ENCODE measurements around the gene ZNF275. TPM values are rescaled to one million over a fixed set of nuclear protein-coding genes. Genes with fewer than 3 reads are reported as not detected.
"Not testable (repeated sequence)": the region's sequence is repeated elsewhere in the genome, so short reads cannot be mapped to it uniquely, and the experiment has no call there.

The ZNF275 gene
- total RNA-seq, 3 donors from 2014 or later (not counting 1 experiment from before 2014, with no cell fraction given), result 9.1 to 17.4 (median 17.3) TPM

- H3K4me3 ChIP-seq (ENCODE audit: low read length), result no peak overlapping the region
- Mint-ChIP-seq H3K27me3 (ENCODE audit: low read depth in 2 of 2) (peaks cover under 1 to 11% of the 10 kb centered on the region in 2 donors), H3K4me1 (no peaks in the 10 kb centered on the region), H3K9me3 (no peaks in the 10 kb centered on the region), H3K4me3 (no peak overlapping the region), H3K36me3 (no peaks in the 10 kb centered on the region), H3K27ac (no peak overlapping the region)
- ATAC-seq (no peak), DNase-seq (no peak)
- H3K4me1 ChIP-seq (ENCODE audit: control insufficient read depth, insufficient read depth, low read length), result no peaks in the 10 kb centered on the region
- intact Hi-C loops (cut with micrococcal nuclease), result no loop called here
- WGBS (ENCODE audit: insufficient coverage), result 89% methylated on average over 7 of the region's 7 CpGs
- TF ChIP-seq, protein P1, sequence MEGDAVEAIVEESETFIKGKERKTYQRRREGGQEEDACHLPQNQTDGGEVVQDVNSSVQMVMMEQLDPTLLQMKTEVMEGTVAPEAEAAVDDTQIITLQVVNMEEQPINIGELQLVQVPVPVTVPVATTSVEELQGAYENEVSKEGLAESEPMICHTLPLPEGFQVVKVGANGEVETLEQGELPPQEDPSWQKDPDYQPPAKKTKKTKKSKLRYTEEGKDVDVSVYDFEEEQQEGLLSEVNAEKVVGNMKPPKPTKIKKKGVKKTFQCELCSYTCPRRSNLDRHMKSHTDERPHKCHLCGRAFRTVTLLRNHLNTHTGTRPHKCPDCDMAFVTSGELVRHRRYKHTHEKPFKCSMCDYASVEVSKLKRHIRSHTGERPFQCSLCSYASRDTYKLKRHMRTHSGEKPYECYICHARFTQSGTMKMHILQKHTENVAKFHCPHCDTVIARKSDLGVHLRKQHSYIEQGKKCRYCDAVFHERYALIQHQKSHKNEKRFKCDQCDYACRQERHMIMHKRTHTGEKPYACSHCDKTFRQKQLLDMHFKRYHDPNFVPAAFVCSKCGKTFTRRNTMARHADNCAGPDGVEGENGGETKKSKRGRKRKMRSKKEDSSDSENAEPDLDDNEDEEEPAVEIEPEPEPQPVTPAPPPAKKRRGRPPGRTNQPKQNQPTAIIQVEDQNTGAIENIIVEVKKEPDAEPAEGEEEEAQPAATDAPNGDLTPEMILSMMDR (IDR thresholded peaks at IDR 0.05), result no peak
- no peaks in the 10 kb centered on the region for H3K36me3 ChIP-seq (ENCODE audit: control insufficient read depth, insufficient read depth, low read length)
- peaks cover 2% of the 10 kb centered on the region for H3K27me3 ChIP-seq (ENCODE audit: control insufficient read depth, insufficient read depth, low read length)
- no peaks in the 10 kb centered on the region for H3K9me3 ChIP-seq (ENCODE audit: control insufficient read depth, insufficient read depth, low read length)
- no peak overlapping the region for H3K27ac ChIP-seq (ENCODE audit: low read length)
These were observed 15.1 kb upstream of the ZNF275 start for GRCh38 chrX:153318811-153319210.

GRCh38 chrX:153319295-153320046 lies 14.5 kb upstream of the ZNF275 start:
- H3K4me3 Mint-ChIP-seq, result no peak overlapping the region
- Histone ChIP-seq H3K36me3 (ENCODE audit: control insufficient read depth, insufficient read depth, low read length) (no peaks in the 10 kb centered on the region), H3K4me3 (ENCODE audit: low read length) (no peak overlapping the region), H3K4me1 (ENCODE audit: control insufficient read depth, insufficient read depth, low read length) (no peaks in the 10 kb centered on the region), H3K27ac (ENCODE audit: low read length) (no peak overlapping the region), H3K27me3 (ENCODE audit: control insufficient read depth, insufficient read depth, low read length) (peaks cover 2% of the 10 kb centered on the region), H3K9me3 (ENCODE audit: control insufficient read depth, insufficient read depth, low read length) (no peaks in the 10 kb centered on the region)
- peaks cover 7 to 18% of the 10 kb centered on the region in 2 donors for H3K27me3 Mint-ChIP-seq (ENCODE audit: low read depth in 2 of 2)
- ATAC-seq, result no peak
- intact Hi-C loops (cut with micrococcal nuclease), result no loop called here
- WGBS (ENCODE audit: insufficient coverage), result 85% methylated on average over 33 of the region's 33 CpGs
- DNase-seq, result no peak
- TF ChIP-seq, protein P1 (IDR thresholded peaks at IDR 0.05), result no peak
- no peaks in the 10 kb centered on the region for H3K4me1 Mint-ChIP-seq
- H3K36me3 Mint-ChIP-seq, result no peaks in the 10 kb centered on the region
- H3K9me3 Mint-ChIP-seq, result no peaks in the 10 kb centered on the region
- H3K27ac Mint-ChIP-seq, result no peak overlapping the region

- not testable (repeated sequence) for H3K4me3 Mint-ChIP-seq, DNase-seq
- peaks cover 11 to 24% of the 10 kb centered on the region in 2 donors for H3K27me3 Mint-ChIP-seq (ENCODE audit: low read depth in 2 of 2)
These were observed 13.9 kb upstream of the ZNF275 start for GRCh38 chrX:153320047-153320443.

GRCh38 chrX:153320555-153321184 lies 13.3 kb upstream of the ZNF275 start:
- Histone ChIP-seq H3K4me1 (ENCODE audit: control insufficient read depth, insufficient read depth, low read length) (no peaks in the 10 kb centered on the region), H3K36me3 (ENCODE audit: control insufficient read depth, insufficient read depth, low read length) (no peaks in the 10 kb centered on the region), H3K27ac (ENCODE audit: low read length) (no peak overlapping the region), H3K27me3 (ENCODE audit: control insufficient read depth, insufficient read depth, low read length) (peaks cover 2% of the 10 kb centered on the region), H3K4me3 (ENCODE audit: low read length) (no peak overlapping the region), H3K9me3 (ENCODE audit: control insufficient read depth, insufficient read depth, low read length) (no peaks in the 10 kb centered on the region)
- Mint-ChIP-seq H3K27ac (no peak overlapping the region), H3K27me3 (ENCODE audit: low read depth in 2 of 2) (peaks cover 14 to 30% of the 10 kb centered on the region in 2 donors), H3K9me3 (no peaks in the 10 kb centered on the region), H3K4me3 (no peak overlapping the region), H3K36me3 (no peaks in the 10 kb centered on the region), H3K4me1 (no peaks in the 10 kb centered on the region)
- ATAC-seq (no peak), DNase-seq (no peak)
- TF ChIP-seq, protein P1 (IDR thresholded peaks at IDR 0.05), result no peak
- WGBS (ENCODE audit: insufficient coverage), result 22% methylated on average over 1 of the region's 13 CpGs
- intact Hi-C loops (cut with micrococcal nuclease), result no loop called here

More at GRCh38 chrX:153320047-153320443, 13.9 kb upstream of the ZNF275 start:
- H3K27me3 ChIP-seq (ENCODE audit: control insufficient read depth, insufficient read depth, low read length); H3K36me3 Mint-ChIP-seq; H3K4me3 ChIP-seq (ENCODE audit: low read length); H3K4me1 Mint-ChIP-seq; H3K27ac ChIP-seq (ENCODE audit: low read length); H3K9me3 Mint-ChIP-seq; intact Hi-C loops (cut with micrococcal nuclease); H3K9me3 ChIP-seq (ENCODE audit: control insufficient read depth, insufficient read depth, low read length); H3K27ac Mint-ChIP-seq; H3K36me3 ChIP-seq (ENCODE audit: control insufficient read depth, insufficient read depth, low read length); H3K4me1 ChIP-seq (ENCODE audit: control insufficient read depth, insufficient read depth, low read length); ATAC-seq: not testable (repeated sequence)
- WGBS (ENCODE audit: insufficient coverage), result 89% methylated on average over 1 of the region's 1 CpG
